HEK293T (cell line): ENCODE results near the gene SMAP1.

Experiments used
- FOXM1 ChIP-seq: fragments of 450-650 bp; IDR thresholded peaks from 2 replicates; pipeline ENCODE4 v1.6.1; 2017; ENCODE audit warnings: mild to moderate bottlenecking, borderline replicate concordance
- HDGF ChIP-seq: fragments of 450-650 bp; IDR thresholded peaks from 2 replicates; pipeline ENCODE4 v1.6.1; 2017; ENCODE audit warnings: antibody characterized with exemption, borderline replicate concordance
- TARDBP ChIP-seq: fragments of 450-650 bp; IDR thresholded peaks from 2 replicates; pipeline ENCODE4 v1.6.1; 2016

DNA sequence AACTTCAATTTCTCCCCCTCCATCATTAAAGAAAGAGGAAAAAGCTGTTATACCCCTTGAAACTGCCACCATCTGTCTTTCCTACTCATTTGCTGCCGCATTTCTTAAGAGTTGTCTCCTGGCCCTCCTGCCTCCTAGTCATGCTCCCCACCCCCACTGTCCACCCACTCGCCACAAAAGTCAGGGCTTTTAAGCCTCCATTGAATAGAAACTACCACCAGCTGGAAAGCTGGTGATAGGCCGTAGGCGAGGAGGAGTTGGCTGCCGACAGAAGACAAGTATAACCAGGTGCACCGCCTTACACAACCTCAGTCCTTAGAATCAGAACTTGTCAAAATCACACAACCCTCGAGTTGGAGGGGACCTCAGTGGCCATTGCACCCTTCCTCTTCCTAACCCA is 221.6 kb downstream of the SMAP1 start:
- TF ChIP-seq FOXM1 (no peak), HDGF (no peak), TARDBP (no peak)
